Measurements from ENCODE around the gene TBCE.

TBCE gene

DNA sequence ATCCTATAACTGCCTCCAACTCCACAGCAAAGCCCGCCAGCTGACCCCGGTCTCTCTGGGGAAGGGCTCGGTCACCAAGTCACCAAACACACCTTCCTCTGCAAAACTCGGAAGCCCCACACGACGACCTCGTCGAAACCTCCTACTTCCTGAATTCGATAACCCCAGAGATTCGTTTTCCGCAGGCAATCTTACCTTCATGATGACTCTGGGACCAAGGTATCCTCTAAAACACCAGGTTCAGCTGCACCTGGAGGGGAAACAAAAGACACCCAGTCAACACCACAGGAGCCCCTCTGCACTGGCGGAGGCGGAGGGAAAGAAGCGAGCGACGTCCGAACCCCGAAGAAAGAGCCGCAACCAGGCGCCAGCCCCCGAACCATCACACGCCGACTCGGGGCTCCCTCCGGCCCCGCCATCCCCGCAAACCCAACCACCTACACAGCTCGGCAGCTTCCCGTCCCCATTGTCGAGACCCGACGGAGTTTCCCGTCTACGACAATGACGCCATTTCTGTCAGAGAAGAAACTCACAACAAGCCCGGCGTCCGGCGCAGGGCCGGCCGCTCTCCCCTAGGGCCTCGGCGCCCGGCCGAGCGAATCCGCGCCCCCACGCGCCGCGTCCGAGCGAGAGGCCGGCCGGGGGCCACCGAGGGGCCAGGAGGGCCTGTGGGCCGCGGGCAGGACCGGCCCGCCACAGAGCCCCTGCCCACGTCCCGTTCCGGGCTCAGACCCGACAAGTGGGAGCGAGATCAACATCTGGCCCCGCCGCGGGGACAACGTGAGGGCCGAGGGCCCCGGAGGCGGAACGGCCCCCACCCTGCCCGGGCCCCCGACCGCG, 40.3 kb upstream of the TBCE start:
- Histone ChIP-seq H3K9me3 (ENCODE audit: control extremely low read depth in 1 of 5, control insufficient read depth in 4 of 5, insufficient read depth in 2 of 5, low read depth in 1 of 5, low read length in 4 of 5) (no peaks in the 10 kb centered on the region), H3K4me3 (ENCODE audit: control insufficient read depth in 1 of 7, extremely low read depth in 1 of 7, insufficient read depth in 4 of 7, low read depth in 2 of 7, low read length in 6 of 7) (peak overlapping the region; percentile 81 to 99 (median 95)), H3K36me3 (ENCODE audit: control insufficient read depth in 4 of 4, insufficient read depth in 4 of 4, low read length in 3 of 4) (peaks cover 0 to 6% (median 3%) of the 10 kb centered on the region in 4 experiments), H3K27me3 (replicated peaks in 2 of 5; ENCODE audit: control insufficient read depth in 4 of 5, insufficient read depth in 5 of 5, low read length in 4 of 5) (no peaks in the 10 kb centered on the region), H3K27ac (ENCODE audit: insufficient read depth in 1 of 2, low read depth in 1 of 2, low read length in 2 of 2, poor library complexity in 1 of 2, severe bottlenecking in 2 of 2) (peak overlapping the region; percentile 95 to 96), H3K4me1 (ENCODE audit: control extremely low read depth in 1 of 4, control insufficient read depth in 4 of 4, insufficient read depth in 4 of 4, low read length in 3 of 4) (peaks cover 23 to 54% (median 40%) of the 10 kb centered on the region in 4 experiments)
- ChIA-PET CTCF (interaction anchor here (0.7 to 1.4 kb wide), 2 partner anchors 16 to 84 kb away, joined by 3 read pairs; no protein-coding TSS in a partner anchor), POLR2A (no interaction called here)
- under 1% methylated on average over 72 of the region's 78 CpGs for WGBS (ENCODE audit: insufficient coverage)
- DNase-seq = peak; percentile 40 to 67 (median 60)

DNA sequence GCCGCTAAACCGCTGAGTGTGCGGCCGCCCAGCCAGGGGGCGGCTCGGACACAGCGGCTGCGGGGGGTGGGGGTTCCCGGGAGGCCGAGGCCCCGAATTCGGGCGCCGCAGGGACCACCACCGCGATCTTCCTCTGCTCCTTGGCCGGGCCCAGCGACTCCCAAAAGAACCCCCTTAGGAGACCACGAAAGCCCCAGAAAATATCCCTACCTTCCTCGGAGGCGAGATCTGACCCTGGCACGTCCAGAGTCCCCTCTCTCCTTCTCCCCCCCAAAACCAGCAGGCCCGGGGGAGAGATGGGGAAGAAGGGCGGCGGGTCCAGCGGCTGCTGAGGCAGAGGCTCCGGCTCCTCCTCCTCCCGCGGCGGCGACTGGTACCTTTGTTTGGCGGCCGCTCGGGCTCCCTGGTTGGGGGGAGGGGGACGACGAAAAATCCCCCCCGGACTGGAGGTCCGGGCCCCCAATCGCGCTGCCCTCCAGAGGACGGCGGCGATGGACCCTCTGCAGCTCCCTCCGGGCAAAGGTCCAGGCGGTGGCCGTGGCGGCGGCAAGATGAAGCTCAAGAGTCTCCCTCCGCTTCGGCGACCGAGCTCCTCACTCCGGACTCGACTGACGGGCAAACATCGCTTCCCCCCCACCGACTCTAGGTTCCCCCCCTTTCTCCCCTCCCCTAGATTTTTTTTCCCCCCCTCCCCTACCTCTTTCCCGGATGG, 39.5 kb upstream of the TBCE start, which contains the start of gene ARID4B:
ARID4B (minus strand) TSS at position 621 of the 712 bp plus-strand sequence. CDS start 1,260 bp downstream, outside the sequence.
- peaks cover 23 to 60% (median 41%) of the 10 kb centered on the region in 4 experiments for H3K4me1 ChIP-seq (ENCODE audit: control extremely low read depth in 1 of 4, control insufficient read depth in 4 of 4, insufficient read depth in 4 of 4, low read length in 3 of 4)

DNA sequence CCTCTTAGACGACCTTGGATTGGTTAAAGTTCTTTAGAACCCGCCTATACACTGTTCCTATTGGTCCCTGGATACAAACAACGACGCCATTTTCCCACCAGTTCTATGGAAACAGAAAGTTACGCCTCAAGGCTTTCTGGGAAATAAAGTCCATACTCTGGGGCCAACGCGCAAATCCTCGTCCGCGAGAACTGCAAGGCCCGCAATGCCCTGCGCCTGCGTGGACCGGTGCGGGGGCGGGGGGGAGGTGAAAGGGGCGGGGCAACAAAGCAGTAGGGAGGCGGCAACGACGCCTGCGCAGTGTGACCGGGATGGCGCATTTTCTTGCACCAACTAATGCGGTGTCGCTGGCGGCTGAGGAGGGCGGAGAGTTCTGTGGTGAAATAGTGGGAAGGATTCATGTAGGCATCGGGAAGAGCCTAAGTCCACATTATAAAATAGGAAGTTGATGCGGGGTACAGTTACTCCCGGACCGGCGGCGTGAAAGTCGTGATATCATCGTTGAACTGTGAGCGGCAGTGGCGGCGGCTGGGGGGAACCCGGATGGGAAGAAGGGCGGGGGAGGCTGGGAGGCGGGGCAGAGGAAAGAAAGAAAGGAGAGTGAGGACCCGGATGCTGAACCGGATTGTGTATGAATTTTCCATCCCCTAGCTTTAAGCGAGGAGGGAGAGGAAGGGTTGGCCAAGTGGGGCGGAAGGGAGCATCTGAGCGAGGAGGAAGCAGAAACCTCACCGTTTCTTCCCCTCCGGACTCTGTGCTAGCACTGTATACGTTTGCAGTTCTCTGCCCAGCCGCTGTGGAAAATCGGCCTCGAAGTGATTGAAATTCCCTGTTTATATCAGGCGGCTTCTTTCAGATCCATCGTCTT, 38.7 kb upstream of the TBCE start, which contains the start of gene GGPS1:
GGPS1 (plus strand) TSS at position 300 of the 868 bp plus-strand sequence. CDS start 6,695 bp downstream, outside the sequence.
- H3K27ac ChIP-seq (ENCODE audit: insufficient read depth in 1 of 2, low read depth in 1 of 2, low read length in 2 of 2, poor library complexity in 1 of 2, severe bottlenecking in 2 of 2) = peak within 1 kb of the TSS; percentile 95 to 96
- WGBS (ENCODE audit: insufficient coverage) = under 1% methylated on average over 48 of the region's 54 CpGs
- no peaks in the 10 kb centered on the region for H3K36me3 ChIP-seq (ENCODE audit: control insufficient read depth in 4 of 4, insufficient read depth in 4 of 4, low read length in 3 of 4)
- H3K9me3 ChIP-seq (ENCODE audit: control extremely low read depth in 1 of 5, control insufficient read depth in 4 of 5, insufficient read depth in 2 of 5, low read depth in 1 of 5, low read length in 4 of 5) = no peaks in the 10 kb centered on the region
- peak within 1 kb of the TSS; percentile 81 to 99 (median 95) for H3K4me3 ChIP-seq (ENCODE audit: control insufficient read depth in 1 of 7, extremely low read depth in 1 of 7, insufficient read depth in 4 of 7, low read depth in 2 of 7, low read length in 6 of 7)
- H3K4me1 ChIP-seq (ENCODE audit: control extremely low read depth in 1 of 4, control insufficient read depth in 4 of 4, insufficient read depth in 4 of 4, low read length in 3 of 4) = peaks cover 23 to 60% (median 41%) of the 10 kb centered on the region in 4 experiments
- ChIA-PET CTCF (interaction anchor here (1.0 to 2.0 kb wide), 10 partner anchors 10 to 89 kb away, joined by 3 to 6 read pairs (median 4); partner anchors contain the start of gene TBCE), POLR2A (interaction anchor here (0.9 to 1.8 kb wide), 5 partner anchors 8 to 715 kb away, joined by 3 to 5 read pairs (median 3); no protein-coding TSS in a partner anchor)
- no peaks in the 10 kb centered on the region for H3K27me3 ChIP-seq (replicated peaks in 2 of 5; ENCODE audit: control insufficient read depth in 4 of 5, insufficient read depth in 5 of 5, low read length in 4 of 5)
- DNase-seq = peak; percentile 100

More for the DNA sequence above, 39.5 kb upstream of the TBCE start, which contains the start of gene ARID4B:
- Histone ChIP-seq H3K36me3 (ENCODE audit: control insufficient read depth in 4 of 4, insufficient read depth in 4 of 4, low read length in 3 of 4) (no peaks in the 10 kb centered on the region), H3K4me3 (ENCODE audit: control insufficient read depth in 1 of 7, extremely low read depth in 1 of 7, insufficient read depth in 4 of 7, low read depth in 2 of 7, low read length in 6 of 7) (peak within 1 kb of the TSS; percentile 81 to 99 (median 95)), H3K9me3 (ENCODE audit: control extremely low read depth in 1 of 5, control insufficient read depth in 4 of 5, insufficient read depth in 2 of 5, low read depth in 1 of 5, low read length in 4 of 5) (no peaks in the 10 kb centered on the region), H3K27me3 (replicated peaks in 2 of 5; ENCODE audit: control insufficient read depth in 4 of 5, insufficient read depth in 5 of 5, low read length in 4 of 5) (no peaks in the 10 kb centered on the region), H3K27ac (ENCODE audit: insufficient read depth in 1 of 2, low read depth in 1 of 2, low read length in 2 of 2, poor library complexity in 1 of 2, severe bottlenecking in 2 of 2) (peak within 1 kb of the TSS; percentile 95 to 96)
- no peak for DNase-seq
- CTCF ChIA-PET = interaction anchor here (1.0 to 1.7 kb wide), 4 partner anchors 53 to 88 kb away, joined by 3 to 6 read pairs (median 4); no protein-coding TSS in a partner anchor
- POLR2A ChIA-PET = interaction anchor here (0.6 to 1.8 kb wide), 4 partner anchors 9 to 298 kb away, joined by 3 to 5 read pairs (median 3); no protein-coding TSS in a partner anchor
- under 1% methylated on average over 38 of the region's 58 CpGs for WGBS (ENCODE audit: insufficient coverage)

DNA sequence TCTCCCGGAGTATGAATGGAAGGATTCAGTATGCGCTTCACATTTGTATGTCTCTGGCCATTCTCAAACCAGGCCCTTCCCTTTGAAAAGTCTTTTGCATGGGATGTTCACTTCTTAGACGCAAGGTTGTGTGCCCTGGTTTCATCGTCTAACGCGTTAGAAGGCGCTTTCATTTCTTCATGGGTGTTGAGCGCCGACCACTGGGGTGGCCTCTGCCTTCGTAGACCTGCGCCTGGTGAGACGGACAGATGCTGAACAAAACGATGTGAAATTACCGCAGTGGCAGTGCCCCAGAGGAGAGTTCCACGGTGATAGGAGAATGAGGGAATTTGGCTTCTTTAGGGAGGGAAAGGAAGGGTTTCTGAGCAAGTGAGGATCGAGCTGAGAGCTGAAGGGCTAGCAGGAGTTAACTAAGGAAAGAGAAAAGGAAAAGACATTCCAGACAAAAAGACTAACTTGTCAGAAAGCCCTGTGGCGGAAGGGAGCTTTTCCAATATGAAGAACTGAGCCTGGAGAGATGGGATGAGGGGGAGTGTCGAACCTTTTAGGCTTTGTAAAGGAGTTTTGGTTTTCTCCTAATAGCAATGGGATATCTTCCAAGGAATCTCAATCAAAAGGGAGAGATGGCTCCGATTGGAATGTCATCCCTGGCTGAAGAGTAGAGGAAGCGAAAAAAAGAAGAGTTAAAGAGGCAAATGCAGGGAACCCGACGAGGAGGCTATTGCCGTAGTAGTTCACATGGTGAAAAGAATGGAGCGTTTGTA, 37.9 kb upstream of the TBCE start:
- peaks cover 23 to 58% (median 40%) of the 10 kb centered on the region in 4 experiments for H3K4me1 ChIP-seq (ENCODE audit: control extremely low read depth in 1 of 4, control insufficient read depth in 4 of 4, insufficient read depth in 4 of 4, low read length in 3 of 4)
- WGBS (ENCODE audit: insufficient coverage) = 6% methylated on average over 24 of the region's 24 CpGs

DNA sequence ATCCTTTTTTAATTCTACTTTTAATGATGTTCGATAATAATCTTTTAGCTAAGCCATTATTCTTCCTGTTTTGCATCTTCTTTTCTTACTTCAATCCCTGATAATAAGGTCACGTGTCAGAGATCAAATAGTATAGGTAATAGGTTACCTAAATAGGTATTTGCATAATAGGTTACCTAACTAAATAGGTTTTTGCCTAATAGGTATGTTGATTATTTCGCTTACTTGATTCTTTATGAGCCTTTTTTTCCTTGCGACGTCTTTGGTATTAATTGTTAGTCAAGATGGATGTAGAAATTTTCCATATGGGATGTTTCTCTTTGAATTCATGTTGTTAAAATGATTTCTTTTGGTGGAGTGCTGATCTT, 36.3 kb upstream of the TBCE start:
- POLR2A ChIA-PET = no interaction called here
- CTCF ChIA-PET = interaction anchor here (0.8 to 1.6 kb wide), 9 partner anchors 9 to 106 kb away, joined by 3 to 5 read pairs (median 3); no protein-coding TSS in a partner anchor
- Histone ChIP-seq H3K36me3 (ENCODE audit: control insufficient read depth in 4 of 4, insufficient read depth in 4 of 4, low read length in 3 of 4) (peaks cover 0 to 8% (median 3%) of the 10 kb centered on the region in 4 experiments), H3K27me3 (replicated peaks in 2 of 5; ENCODE audit: control insufficient read depth in 4 of 5, insufficient read depth in 5 of 5, low read length in 4 of 5) (no peaks in the 10 kb centered on the region), H3K27ac (ENCODE audit: insufficient read depth in 1 of 2, low read depth in 1 of 2, low read length in 2 of 2, poor library complexity in 1 of 2, severe bottlenecking in 2 of 2) (peak overlapping the region in 1 of 2 experiments; percentile 95), H3K9me3 (ENCODE audit: control extremely low read depth in 1 of 5, control insufficient read depth in 4 of 5, insufficient read depth in 2 of 5, low read depth in 1 of 5, low read length in 4 of 5) (no peaks in the 10 kb centered on the region), H3K4me1 (ENCODE audit: control extremely low read depth in 1 of 4, control insufficient read depth in 4 of 4, insufficient read depth in 4 of 4, low read length in 3 of 4) (peaks cover 13 to 42% (median 30%) of the 10 kb centered on the region in 4 experiments), H3K4me3 (ENCODE audit: control insufficient read depth in 1 of 7, extremely low read depth in 1 of 7, insufficient read depth in 4 of 7, low read depth in 2 of 7, low read length in 6 of 7) (peak overlapping the region in 2 of 7 experiments; percentile 25 to 26)
- WGBS (ENCODE audit: insufficient coverage) = 100% methylated on average over 1 of the region's 5 CpGs
- DNase-seq = no peak

More for the DNA sequence above, 37.9 kb upstream of the TBCE start:
- peak overlapping the region; percentile 80 to 96 (median 88) for H3K4me3 ChIP-seq (ENCODE audit: control insufficient read depth in 1 of 7, extremely low read depth in 1 of 7, insufficient read depth in 4 of 7, low read depth in 2 of 7, low read length in 6 of 7)
- ChIA-PET POLR2A (interaction anchor here (0.9 to 1.8 kb wide), 3 partner anchors 24 to 716 kb away, joined by 3 to 5 read pairs (median 3); no protein-coding TSS in a partner anchor), CTCF (interaction anchor here (0.6 to 2.0 kb wide), 12 partner anchors 9 to 113 kb away, joined by 3 to 6 read pairs (median 4); partner anchors contain the start of gene TBCE)
- DNase-seq = peak; percentile 71 to 84 (median 82)
- H3K9me3 ChIP-seq (ENCODE audit: control extremely low read depth in 1 of 5, control insufficient read depth in 4 of 5, insufficient read depth in 2 of 5, low read depth in 1 of 5, low read length in 4 of 5) = no peaks in the 10 kb centered on the region
- H3K27ac ChIP-seq (ENCODE audit: insufficient read depth in 1 of 2, low read depth in 1 of 2, low read length in 2 of 2, poor library complexity in 1 of 2, severe bottlenecking in 2 of 2) = peak overlapping the region; percentile 87 to 95
- H3K27me3 ChIP-seq (replicated peaks in 2 of 5; ENCODE audit: control insufficient read depth in 4 of 5, insufficient read depth in 5 of 5, low read length in 4 of 5) = no peaks in the 10 kb centered on the region
- H3K36me3 ChIP-seq (ENCODE audit: control insufficient read depth in 4 of 4, insufficient read depth in 4 of 4, low read length in 3 of 4) = no peaks in the 10 kb centered on the region
